HG03097 (cell line): ENCODE measurements around the gene AHR.
"Not testable (repeated sequence)": the region's sequence is repeated elsewhere in the genome, so short reads cannot be mapped to it uniquely, and the experiment has no call there.

ENCODE experiments used
- ATAC-seq: cut with Tn5 transposase; IDR thresholded peaks from one replicate; pipeline ENCODE4 v1.9.1; 2021; ENCODE audit not compliant: unreplicated experiment, low FRiP score

The AHR gene

DNA sequence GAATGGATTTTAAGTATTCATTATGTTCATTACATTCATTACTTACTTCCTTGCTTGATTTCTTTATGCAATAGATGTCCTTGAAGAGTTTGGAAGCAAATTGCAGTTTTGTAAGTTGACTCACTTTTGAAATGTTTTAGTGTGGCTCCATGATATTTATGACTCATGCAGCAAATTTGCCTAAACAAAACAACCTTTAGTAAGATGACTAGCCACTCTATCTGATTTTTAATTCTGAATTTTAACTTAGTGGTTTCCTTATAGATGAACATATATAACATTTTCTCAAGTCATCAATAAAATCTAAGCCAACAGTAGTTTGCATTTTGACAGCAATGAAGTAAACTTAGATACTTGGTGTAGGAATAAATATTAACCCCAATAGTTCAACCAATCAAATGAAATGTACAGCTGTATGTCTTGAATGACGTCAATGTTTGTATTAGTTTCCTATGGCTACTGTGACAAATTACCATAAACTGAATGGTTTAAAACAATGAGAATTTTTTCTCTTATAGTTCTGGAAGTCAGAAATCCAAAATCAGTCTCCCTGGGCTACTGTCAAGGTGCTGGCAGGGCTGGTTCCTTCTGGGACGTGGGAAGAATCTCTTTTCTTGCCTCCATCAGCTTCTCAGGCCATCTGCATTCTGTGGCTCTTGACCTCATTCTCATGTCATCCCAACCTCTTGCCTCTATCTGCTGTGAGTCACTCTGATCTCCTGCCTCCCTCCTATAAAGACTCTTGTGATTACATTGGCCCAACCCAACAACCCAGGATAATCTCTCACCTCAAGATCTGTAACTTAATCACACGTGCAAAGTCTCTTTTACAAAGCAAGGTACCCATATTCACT, 73.4 kb downstream of the AHR start:
- ATAC-seq = no peak

DNA sequence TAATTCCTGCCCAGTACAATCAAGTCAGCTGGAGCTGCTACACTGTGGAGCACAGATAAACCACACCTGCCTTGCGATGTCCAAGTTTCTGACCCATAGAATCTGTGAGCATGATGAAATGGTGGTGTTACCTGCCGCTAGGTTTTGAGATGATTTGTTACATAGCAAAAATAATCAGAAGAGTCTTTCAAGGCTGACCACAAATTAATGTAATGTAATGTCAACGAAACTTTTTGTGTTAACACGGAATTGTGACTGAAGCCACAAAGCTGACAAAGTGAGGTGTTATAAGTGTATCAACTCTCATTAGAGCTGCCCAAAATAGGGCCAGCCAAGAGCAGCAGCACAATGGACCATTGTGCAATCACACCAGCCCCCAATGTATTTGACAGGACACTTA, 75.7 kb downstream of the AHR start:
- no peak for ATAC-seq

GRCh38 chr7:17374654-17375053, 76.2 kb downstream of the AHR start:
- no peak for ATAC-seq

DNA sequence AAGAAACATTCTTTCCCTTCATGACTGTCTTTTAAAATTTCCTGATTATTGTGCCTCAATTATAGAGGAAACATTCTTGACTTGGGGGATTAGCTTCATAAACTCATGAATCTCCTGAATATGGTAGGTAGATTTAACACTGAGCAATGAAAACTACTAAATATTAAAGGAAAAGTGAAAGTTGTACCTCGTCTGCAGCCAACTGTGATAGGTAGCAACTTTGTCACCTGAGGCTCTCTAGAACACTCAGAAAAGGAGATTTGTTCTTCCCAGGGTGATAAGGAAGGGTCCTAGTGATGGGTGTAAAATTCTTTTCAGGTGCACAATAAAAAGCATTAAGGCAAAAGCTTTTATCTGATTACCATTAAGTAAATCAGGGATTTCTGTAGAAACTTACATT, 78.1 kb downstream of the AHR start:
- ATAC-seq = no peak

DNA sequence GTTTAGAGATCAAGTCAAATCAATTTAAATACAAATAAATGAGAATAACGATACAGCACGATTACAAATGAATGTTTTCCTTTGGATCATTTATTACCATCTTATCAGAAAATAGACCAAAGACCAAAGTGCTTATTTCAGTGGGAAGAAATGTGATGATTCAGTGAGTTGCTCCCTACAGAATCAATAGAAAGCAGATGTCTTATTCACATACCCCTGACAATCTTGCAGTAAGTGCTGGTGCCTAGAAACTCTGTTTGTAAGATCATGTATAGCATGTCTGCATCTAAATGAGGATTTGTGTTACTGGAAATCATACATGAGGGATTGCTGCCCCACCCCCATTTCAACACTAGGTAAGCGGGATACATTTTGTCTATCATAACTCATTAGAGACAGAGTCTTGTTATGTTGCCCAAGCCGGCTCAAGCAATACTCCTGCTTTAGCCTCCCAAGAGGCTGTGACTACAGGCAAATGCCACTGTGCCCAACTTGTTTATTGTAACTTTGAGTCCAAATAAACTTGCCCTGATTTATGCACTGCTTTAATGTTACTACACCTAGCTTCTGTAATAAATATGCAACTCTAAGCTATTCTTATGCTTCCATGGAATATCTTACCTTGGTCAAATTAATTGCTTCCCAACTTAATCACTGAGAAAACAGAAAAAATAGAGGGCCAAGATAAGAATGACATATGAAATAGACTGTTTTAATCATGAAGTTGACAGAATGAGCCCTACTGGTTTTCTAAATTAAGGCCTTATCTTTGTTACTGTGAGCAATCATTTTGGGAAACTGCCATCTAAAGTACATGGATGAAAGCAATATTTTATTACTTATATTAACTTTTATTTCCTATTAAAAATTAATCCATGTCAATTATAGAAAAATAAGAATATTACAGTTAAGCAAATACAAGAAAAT, 82.5 kb downstream of the AHR start:
- ATAC-seq = no peak

DNA sequence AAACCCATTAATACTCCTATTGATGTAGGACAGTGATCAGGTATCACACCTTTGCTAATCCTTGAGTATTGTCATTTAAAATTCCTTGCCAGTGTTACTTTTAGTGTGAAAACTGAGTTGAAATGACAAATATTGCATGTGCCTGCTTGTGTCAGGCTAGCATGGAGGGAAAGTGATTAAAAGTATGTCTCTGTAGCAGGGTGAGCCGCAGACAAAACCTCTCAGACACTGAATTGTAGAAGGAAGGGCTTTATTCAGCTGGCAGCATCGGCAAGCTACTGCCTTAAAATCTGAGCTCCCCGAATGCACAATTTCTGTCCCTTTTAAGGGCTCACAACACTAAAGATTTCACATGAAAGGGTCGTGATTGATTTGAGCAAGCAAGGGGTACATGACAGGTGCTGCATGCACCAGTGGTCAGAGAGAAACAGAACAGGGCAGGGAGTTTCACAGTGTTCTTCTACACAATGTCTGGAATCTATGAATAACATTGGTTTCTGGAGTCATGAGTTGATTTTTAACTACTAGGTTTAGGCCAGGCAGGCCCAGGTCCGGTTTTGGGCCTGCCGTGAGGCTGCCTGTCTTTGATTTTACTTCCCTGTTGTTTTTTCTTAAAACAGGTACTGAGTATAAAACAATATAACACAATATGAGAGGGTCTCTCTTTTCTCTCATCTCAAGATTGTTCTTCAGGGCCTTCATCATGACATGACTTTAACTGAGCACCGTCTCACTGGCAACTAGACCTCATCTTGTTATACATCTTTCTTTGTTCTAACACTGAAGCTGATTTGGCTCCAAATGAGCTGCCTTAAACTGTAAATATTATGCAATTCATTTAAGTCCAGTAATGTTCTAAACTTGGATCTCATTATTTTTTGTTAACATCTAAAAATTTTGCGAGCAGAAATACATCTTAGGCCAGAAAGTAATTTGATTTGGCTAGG, 84.2 kb downstream of the AHR start:
- ATAC-seq = not testable (repeated sequence)

- ATAC-seq = no peak
Measured at GRCh38 chr7:17384400-17384799, 85.9 kb downstream of the AHR start.

- no peak for ATAC-seq
Measured at GRCh38 chr7:17385612-17386011, 87.2 kb downstream of the AHR start.

DNA sequence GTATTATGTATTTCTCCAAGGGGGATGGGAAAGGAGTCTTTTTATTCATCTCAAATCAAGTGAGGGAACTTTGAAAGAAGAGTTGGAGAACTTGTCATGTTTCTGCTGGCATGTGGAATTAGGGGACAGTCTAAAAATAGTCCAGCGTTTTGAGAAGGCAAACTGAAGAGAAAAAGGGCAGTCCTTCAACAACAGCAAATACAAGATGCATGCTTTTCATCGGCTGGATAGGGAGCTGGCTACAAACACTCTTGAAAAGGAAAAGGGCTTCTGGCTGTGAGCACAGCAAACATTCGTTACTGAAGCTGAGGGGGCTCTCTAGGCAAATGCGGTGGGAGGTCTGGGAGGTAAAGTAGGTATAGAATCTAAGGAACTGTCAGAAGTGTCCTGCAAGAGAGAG, 91.9 kb downstream of the AHR start:
- no peak for ATAC-seq

GRCh38 chr7:17391366-17391765, 92.9 kb downstream of the AHR start:
- no peak for ATAC-seq

DNA sequence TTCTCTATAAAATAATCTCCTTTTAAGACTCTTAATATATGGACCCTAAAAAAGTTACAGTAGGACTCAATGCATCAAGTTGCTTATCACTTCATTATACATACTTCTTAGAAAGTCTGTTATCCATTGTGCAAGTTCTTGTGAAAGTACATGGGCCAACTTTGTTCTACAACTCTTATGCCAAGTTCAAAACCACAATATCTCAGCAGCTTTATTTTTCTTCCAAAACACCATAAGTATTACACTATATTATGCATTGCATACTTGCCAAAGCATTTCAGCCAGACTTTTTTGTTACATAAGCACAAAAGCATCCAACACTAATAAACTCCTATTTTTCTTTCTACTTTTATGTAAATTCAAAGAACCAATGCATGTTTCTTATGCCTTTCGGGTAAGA, 94.4 kb downstream of the AHR start:
- ATAC-seq = no peak

- not testable (repeated sequence) for ATAC-seq
Measured at GRCh38 chr7:17394563-17394962, 96.1 kb downstream of the AHR start.
